Bronchial epithelial cell (primary cell): ENCODE data around the gene CACHD1. TPM values are rescaled to one million over a fixed set of nuclear protein-coding genes. Genes with fewer than 3 reads are reported as not detected.

Experiments used
- DNase-seq: peaks from one replicate; pipeline ENCODE4 v3.0.0-alpha.2; 2010; ENCODE audit warnings: low read depth
- FAIRE-seq: peaks from 2 replicates; lab custom pipeline; 2011; peaks lifted over from hg19 to GRCh38; lab: Jason Lieb, UNC
- H3K27me3 ChIP-seq: 2 replicates; pipeline ENCODE4 v1.5.1; 2011; ENCODE audit warnings: low read length; ENCODE audit not compliant: control insufficient read depth, insufficient read depth
- H3K36me3 ChIP-seq: 2 replicates; pipeline ENCODE4 v1.5.1; 2011; ENCODE audit warnings: low read length; ENCODE audit not compliant: control insufficient read depth, insufficient read depth
- H3K4me3 ChIP-seq: 2 replicates; pipeline ENCODE4 v1.5.1; 2011; ENCODE audit warnings: mild to moderate bottlenecking, low read depth, low read length, control low read depth
- CTCF ChIP-seq: IDR thresholded peaks from 2 replicates; pipeline ENCODE4 v1.5.1; 2011; ENCODE audit warnings: mild to moderate bottlenecking, moderate library complexity, low read length, control low read depth, inconsistent platforms; ENCODE audit not compliant: insufficient read depth, severe bottlenecking
- total RNA-seq: library from RNA; depleted of rRNA; stranded (reverse); fragments of >200 nt; gene quantifications from 2 replicates; pipeline ENCODE4 v1.2.1, GENCODE V29; 2014

CACHD1 gene
- total RNA-seq, 1 donor from 2014 or later, result 1.8 TPM

- no peak for TF ChIP-seq CTCF
- FAIRE-seq, result no peak
- Histone ChIP-seq H3K4me3 (no peak overlapping the region), H3K27me3 (no peaks in the 10 kb centered on the region), H3K36me3 (no peaks in the 10 kb centered on the region)
- DNase-seq, result no peak
Observed at GRCh38 chr1:64480999-64481772, 11.3 kb downstream of the CACHD1 start.

GRCh38 chr1:64482128-64482527 is 12.2 kb downstream of the CACHD1 start:
- Histone ChIP-seq H3K36me3 (no peaks in the 10 kb centered on the region), H3K4me3 (no peak overlapping the region), H3K27me3 (no peaks in the 10 kb centered on the region)
- DNase-seq (no peak), FAIRE-seq (no peak)
- no peak for TF ChIP-seq CTCF

GRCh38 chr1:64482720-64483119 is 12.8 kb downstream of the CACHD1 start:
- FAIRE-seq, result no peak
- Histone ChIP-seq H3K36me3 (no peaks in the 10 kb centered on the region), H3K27me3 (no peaks in the 10 kb centered on the region), H3K4me3 (no peak overlapping the region)
- no peak for DNase-seq
- TF ChIP-seq CTCF, result no peak

- no peak for TF ChIP-seq CTCF
- no peaks in the 10 kb centered on the region for H3K27me3 ChIP-seq
- no peak for FAIRE-seq
- no peak for DNase-seq
- no peak overlapping the region for H3K4me3 ChIP-seq
- no peaks in the 10 kb centered on the region for H3K36me3 ChIP-seq
Observed at GRCh38 chr1:64483731-64484414, 13.9 kb downstream of the CACHD1 start.

GRCh38 chr1:64484651-64485050 is 14.7 kb downstream of the CACHD1 start:
- no peak for TF ChIP-seq CTCF
- Histone ChIP-seq H3K4me3 (no peak overlapping the region), H3K36me3 (no peaks in the 10 kb centered on the region), H3K27me3 (no peaks in the 10 kb centered on the region)
- FAIRE-seq, result no peak
- peak; percentile 53 for DNase-seq
